Nucleus accumbens (tissue), 56 donors: ENCODE results near the gene HTATSF1.

ENCODE experiments used
- DNase-seq, 56 donors: peaks; one replicate each; lab custom pipeline; 2025; lab: John Stamatoyannopoulos, UW

The HTATSF1 gene

GRCh38 chrX:136497556-136498052 lies at the start of gene HTATSF1:
TSS of gene HTATSF1 (plus strand) at chrX:136497592. CDS start at chrX:136497685, 93 bp downstream.
- DNase-seq: peak in 12 of 56 donors; percentile 4 to 49 (median 28)

GRCh38 chrX:136447968-136448367 lies 49.4 kb upstream of the HTATSF1 start:
- DNase-seq: no peak

- no peak for DNase-seq
Observed at GRCh38 chrX:136450050-136450830, 47.2 kb upstream of the HTATSF1 start.

GRCh38 chrX:136452614-136453013 lies 44.8 kb upstream of the HTATSF1 start:
- DNase-seq: no peak

GRCh38 chrX:136453114-136453513 lies 44.3 kb upstream of the HTATSF1 start:
- no peak for DNase-seq

- no peak for DNase-seq
Observed at GRCh38 chrX:136453771-136454170, 43.6 kb upstream of the HTATSF1 start.

- no peak for DNase-seq
Observed at GRCh38 chrX:136456133-136456532, 41.3 kb upstream of the HTATSF1 start.

- DNase-seq: no peak
Observed at GRCh38 chrX:136457303-136457917, 40.0 kb upstream of the HTATSF1 start.

GRCh38 chrX:136464589-136464988 lies 32.8 kb upstream of the HTATSF1 start:
- DNase-seq: no peak

- no peak for DNase-seq
Observed at GRCh38 chrX:136467303-136467702, 30.1 kb upstream of the HTATSF1 start.

GRCh38 chrX:136468391-136469103 lies 28.8 kb upstream of the HTATSF1 start:
- no peak for DNase-seq

GRCh38 chrX:136473663-136474062 lies 23.7 kb upstream of the HTATSF1 start:
- DNase-seq: no peak

- peak in 13 of 56 donors; percentile 0 to 40 (median 10) for DNase-seq
Observed at GRCh38 chrX:136475236-136475635, 22.2 kb upstream of the HTATSF1 start.

- DNase-seq: no peak
Observed at GRCh38 chrX:136476501-136476900, 20.9 kb upstream of the HTATSF1 start.

GRCh38 chrX:136477026-136477425 lies 20.4 kb upstream of the HTATSF1 start:
- no peak for DNase-seq

- DNase-seq: no peak
Observed at GRCh38 chrX:136480383-136480782, 17.0 kb upstream of the HTATSF1 start.

GRCh38 chrX:136487647-136488046 lies 9.7 kb upstream of the HTATSF1 start, which contains the start of gene BRS3:
TSS of gene BRS3 (plus strand) at chrX:136487947. CDS start at chrX:136488115, 168 bp downstream.
- DNase-seq: no peak

- DNase-seq: no peak
Observed at GRCh38 chrX:136488706-136489105, 8.7 kb upstream of the HTATSF1 start.

- no peak for DNase-seq
Observed at GRCh38 chrX:136491832-136492231, 5.6 kb upstream of the HTATSF1 start.

- no peak for DNase-seq
Observed at GRCh38 chrX:136493011-136493410, 4.4 kb upstream of the HTATSF1 start.

- DNase-seq: no peak
Observed at GRCh38 chrX:136495043-136495442, 2.3 kb upstream of the HTATSF1 start.
